Keratinocyte (primary cell): Measurements from ENCODE around the gene HS3ST3B1. TPM values are rescaled to one million over a fixed set of nuclear protein-coding genes. Genes with fewer than 3 reads are reported as not detected.

Experiments used
- DNase-seq: peaks from one replicate; pipeline ENCODE4 v3.0.0-alpha.2; 2011; ENCODE audit warnings: low read depth, missing footprints, low spot score
- FAIRE-seq: peaks from 2 replicates; lab custom pipeline; 2011; peaks lifted over from hg19 to GRCh38; lab: Jason Lieb, UNC
- H2AFZ ChIP-seq: 2 replicates; pipeline ENCODE4 v1.6.0; 2012; ENCODE audit warnings: low read length, control low read depth, inconsistent platforms; ENCODE audit not compliant: control insufficient read depth
- H3K27ac ChIP-seq: 2 replicates; pipeline ENCODE4 v1.5.1; 2011; ENCODE audit warnings: low read length; ENCODE audit not compliant: control insufficient read depth, insufficient read depth
- H3K27me3 ChIP-seq: 3 replicates; pipeline ENCODE4 v1.6.0; 2011; ENCODE audit warnings: low read length; ENCODE audit not compliant: control insufficient read depth, insufficient read depth; ENCODE audit errors: extremely low read depth
- H3K36me3 ChIP-seq, 2 experiments: 2 replicates in 1 of 2; 3 replicates in 1 of 2; pipeline ENCODE4 v1.5.1; 2011; ENCODE audit warnings: low read length in 2 of 2, mild to moderate bottlenecking in 1 of 2; ENCODE audit not compliant: control insufficient read depth in 2 of 2, insufficient read depth in 2 of 2; ENCODE audit errors: extremely low read depth in 1 of 2
- H3K4me1 ChIP-seq: 3 replicates; pipeline ENCODE4 v1.5.1; 2011; ENCODE audit warnings: low read length; ENCODE audit not compliant: control insufficient read depth, insufficient read depth; ENCODE audit errors: extremely low read depth
- H3K4me2 ChIP-seq: 3 replicates; pipeline ENCODE4 v1.6.0; 2011; ENCODE audit warnings: low read depth, low read length; ENCODE audit not compliant: control insufficient read depth, insufficient read depth; ENCODE audit errors: extremely low read depth
- H3K4me3 ChIP-seq, 3 experiments: fragments of 200-600 bp in 1 of 3; sonication (generic) in 1 of 3; 2 replicates in 2 of 3; 3 replicates in 1 of 3; pipeline ENCODE4 v1.5.1; 2011 to 2016; ENCODE audit warnings: low read length in 3 of 3, mild to moderate bottlenecking in 3 of 3, control low read depth in 2 of 3, inconsistent platforms in 1 of 3, low read depth in 1 of 3, mixed read lengths in 1 of 3, mixed run types in 1 of 3, moderate library complexity in 1 of 3; ENCODE audit not compliant: control insufficient read depth in 2 of 3, insufficient read depth in 2 of 3; ENCODE audit errors: extremely low read depth in 1 of 3
- H3K79me2 ChIP-seq: 2 replicates; pipeline ENCODE4 v1.6.0; 2012; ENCODE audit warnings: low read length; ENCODE audit not compliant: control insufficient read depth, insufficient read depth
- H3K9ac ChIP-seq: 3 replicates; pipeline ENCODE4 v1.6.0; 2011; ENCODE audit warnings: low read length; ENCODE audit not compliant: control insufficient read depth, insufficient read depth; ENCODE audit errors: extremely low read depth
- H3K9me1 ChIP-seq: 3 replicates; pipeline ENCODE4 v1.6.0; 2011; ENCODE audit warnings: low read length; ENCODE audit not compliant: control insufficient read depth, insufficient read depth; ENCODE audit errors: extremely low read depth
- H3K9me3 ChIP-seq: 2 replicates; pipeline ENCODE4 v1.5.1; 2012; ENCODE audit warnings: low read depth, low read length; ENCODE audit not compliant: control insufficient read depth
- H4K20me1 ChIP-seq: 3 replicates; pipeline ENCODE4 v1.6.0; 2011; ENCODE audit warnings: low read length; ENCODE audit not compliant: control insufficient read depth, insufficient read depth; ENCODE audit errors: extremely low read depth
- CTCF ChIP-seq, 3 experiments: IDR thresholded peaks in 1 of 3; conservative IDR thresholded peaks in 1 of 3; optimal IDR thresholded peaks in 1 of 3; 2 replicates in 2 of 3; 3 replicates in 1 of 3; pipeline versions ENCODE3 to v1.5.1; 2011; ENCODE audit warnings: low read length in 3 of 3, mild to moderate bottlenecking in 3 of 3, moderate library complexity in 2 of 3, control low read depth in 1 of 3, inconsistent platforms in 1 of 3; ENCODE audit not compliant: insufficient read depth in 2 of 3; ENCODE audit errors: extremely low read depth in 1 of 3
- EZH2 ChIP-seq: IDR thresholded peaks from one replicate; pipeline ENCODE4 v1.6.1; 2012; ENCODE audit warnings: inconsistent platforms, mild to moderate bottlenecking, low read length, moderate library complexity
- dilution Hi-C: fragments of 300-500 bp; cut with MboI; formaldehyde crosslinking; loops from one replicate; pipeline ENCODE4 v1.7.0; 2020; ENCODE audit warnings: low sequenced_read_pairs; ENCODE audit not compliant: extremely low pct_ligation_motif_present
- polyA plus RNA-seq, 5 experiments: library from polyadenylated mRNA; depleted of rRNA in 3 of 5; stranded (reverse) in 3 of 5; stranded (forward) in 1 of 5; unstranded in 1 of 5; fragments of >200 nt; gene quantifications; 1 replicate in 1 of 5; 2 replicates in 3 of 5; 3 replicates in 1 of 5; pipeline versions ENCODE4 v1.2.1 to v1.2.3, GENCODE V29; 2011 to 2012; ENCODE audit warnings: missing spikeins in 2 of 5, low read depth in 1 of 5, low replicate concordance in 1 of 5

HS3ST3B1 gene
- polyA plus RNA-seq, 1 donor (not counting 4 experiments of a cell fraction or from before 2014, with no cell fraction given), result 3.9 TPM

- H3K4me2 ChIP-seq, result peak overlapping the region; percentile 25
- no peak for DNase-seq
- no peaks in the 10 kb centered on the region for H3K79me2 ChIP-seq
- no peaks in the 10 kb centered on the region for H3K9me3 ChIP-seq
- no peaks in the 10 kb centered on the region for H4K20me1 ChIP-seq
- H3K9me1 ChIP-seq, result no peaks in the 10 kb centered on the region
- FAIRE-seq, result no peak
- H3K27ac ChIP-seq, result no peak overlapping the region
- no peaks in the 10 kb centered on the region for H3K27me3 ChIP-seq
- no peaks in the 10 kb centered on the region for H3K4me1 ChIP-seq
- TF ChIP-seq EZH2, result no peak
- no peak for TF ChIP-seq CTCF (optimal IDR thresholded peaks at IDR 0.05 in 1 of 3, IDR thresholded peaks at IDR 0.05 in 1 of 3, conservative IDR thresholded peaks at IDR 0.05 in 1 of 3; ENCODE audit: extremely low read depth in 1 of 3, insufficient read depth in 2 of 3, low read length in 3 of 3)
- H3K9ac ChIP-seq, result no peak overlapping the region
- H2AFZ ChIP-seq, result no peak overlapping the region
- dilution Hi-C loops, result no loop called here
- no peak overlapping the region for H3K4me3 ChIP-seq
- no peaks in the 10 kb centered on the region for H3K36me3 ChIP-seq
Observed at GRCh38 chr17:14373614-14374259, 72.9 kb downstream of the HS3ST3B1 start.

GRCh38 chr17:14374268-14374667 is 73.4 kb downstream of the HS3ST3B1 start:
- FAIRE-seq, result no peak
- H3K9ac ChIP-seq, result no peak overlapping the region

More at GRCh38 chr17:14374268-14374667, 73.4 kb downstream of the HS3ST3B1 start:
- Histone ChIP-seq H3K27me3 (no peaks in the 10 kb centered on the region), H3K4me3 (no peak overlapping the region), H3K36me3 (no peaks in the 10 kb centered on the region), H3K4me1 (no peaks in the 10 kb centered on the region), H4K20me1 (no peaks in the 10 kb centered on the region), H2AFZ (no peak overlapping the region), H3K4me2 (peak overlapping the region; percentile 25), H3K27ac (no peak overlapping the region), H3K9me3 (no peaks in the 10 kb centered on the region), H3K79me2 (no peaks in the 10 kb centered on the region), H3K9me1 (no peaks in the 10 kb centered on the region)
- TF ChIP-seq CTCF (optimal IDR thresholded peaks at IDR 0.05 in 1 of 3, IDR thresholded peaks at IDR 0.05 in 1 of 3, conservative IDR thresholded peaks at IDR 0.05 in 1 of 3; ENCODE audit: extremely low read depth in 1 of 3, insufficient read depth in 2 of 3, low read length in 3 of 3) (no peak), EZH2 (no peak)
- DNase-seq, result no peak
- dilution Hi-C loops, result no loop called here
